Hepatocyte (in vitro differentiated cells): Measurements from ENCODE around the gene FRMD4B.

Experiments used
- EZH2 ChIP-seq: fragments of 200-600 bp; sonication (generic); IDR thresholded peaks from 2 replicates; pipeline ENCODE4 v1.6.1; 2016; ENCODE audit warnings: antibody characterized with exemption, mild to moderate bottlenecking, borderline replicate concordance
- TF ChIP-seq, protein P1 (sequence below): fragments of 200-600 bp; sonication (generic); IDR thresholded peaks from 2 replicates; pipeline ENCODE4 v1.5.1; 2016; ENCODE audit warnings: antibody characterized with exemption, mild to moderate bottlenecking; ENCODE audit not compliant: poor library complexity

DNA sequence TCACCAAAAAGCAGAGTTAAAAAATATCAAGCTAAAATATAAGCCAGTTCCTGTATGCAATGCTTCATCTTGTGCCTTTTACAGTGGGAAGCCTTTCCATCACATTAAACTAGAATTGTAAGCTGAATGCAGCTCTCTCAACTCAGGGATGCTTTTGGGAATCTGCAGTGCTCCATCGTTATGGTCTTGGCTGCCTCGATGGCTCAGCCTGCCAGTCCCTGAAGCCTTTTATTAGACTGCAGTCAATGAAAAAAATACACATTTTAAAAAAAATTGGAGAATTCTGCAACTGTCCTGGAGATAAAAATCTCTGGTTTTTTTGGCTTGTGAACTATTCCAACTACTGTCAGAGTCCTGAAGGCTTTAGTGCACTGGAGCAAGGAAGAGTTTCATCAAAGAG lies 53.0 kb downstream of the FRMD4B start:
- TF ChIP-seq, protein P1, sequence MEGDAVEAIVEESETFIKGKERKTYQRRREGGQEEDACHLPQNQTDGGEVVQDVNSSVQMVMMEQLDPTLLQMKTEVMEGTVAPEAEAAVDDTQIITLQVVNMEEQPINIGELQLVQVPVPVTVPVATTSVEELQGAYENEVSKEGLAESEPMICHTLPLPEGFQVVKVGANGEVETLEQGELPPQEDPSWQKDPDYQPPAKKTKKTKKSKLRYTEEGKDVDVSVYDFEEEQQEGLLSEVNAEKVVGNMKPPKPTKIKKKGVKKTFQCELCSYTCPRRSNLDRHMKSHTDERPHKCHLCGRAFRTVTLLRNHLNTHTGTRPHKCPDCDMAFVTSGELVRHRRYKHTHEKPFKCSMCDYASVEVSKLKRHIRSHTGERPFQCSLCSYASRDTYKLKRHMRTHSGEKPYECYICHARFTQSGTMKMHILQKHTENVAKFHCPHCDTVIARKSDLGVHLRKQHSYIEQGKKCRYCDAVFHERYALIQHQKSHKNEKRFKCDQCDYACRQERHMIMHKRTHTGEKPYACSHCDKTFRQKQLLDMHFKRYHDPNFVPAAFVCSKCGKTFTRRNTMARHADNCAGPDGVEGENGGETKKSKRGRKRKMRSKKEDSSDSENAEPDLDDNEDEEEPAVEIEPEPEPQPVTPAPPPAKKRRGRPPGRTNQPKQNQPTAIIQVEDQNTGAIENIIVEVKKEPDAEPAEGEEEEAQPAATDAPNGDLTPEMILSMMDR, result no peak
- no peak for TF ChIP-seq EZH2
